ENCODE measurements around the gene TNFRSF8. TPM values are rescaled to one million over a fixed set of nuclear protein-coding genes. Genes with fewer than 3 reads are reported as not detected.

Gene TNFRSF8
- total RNA-seq, 2 experiments from 2014 or later: 0.14 TPM; not detected in 1

DNA sequence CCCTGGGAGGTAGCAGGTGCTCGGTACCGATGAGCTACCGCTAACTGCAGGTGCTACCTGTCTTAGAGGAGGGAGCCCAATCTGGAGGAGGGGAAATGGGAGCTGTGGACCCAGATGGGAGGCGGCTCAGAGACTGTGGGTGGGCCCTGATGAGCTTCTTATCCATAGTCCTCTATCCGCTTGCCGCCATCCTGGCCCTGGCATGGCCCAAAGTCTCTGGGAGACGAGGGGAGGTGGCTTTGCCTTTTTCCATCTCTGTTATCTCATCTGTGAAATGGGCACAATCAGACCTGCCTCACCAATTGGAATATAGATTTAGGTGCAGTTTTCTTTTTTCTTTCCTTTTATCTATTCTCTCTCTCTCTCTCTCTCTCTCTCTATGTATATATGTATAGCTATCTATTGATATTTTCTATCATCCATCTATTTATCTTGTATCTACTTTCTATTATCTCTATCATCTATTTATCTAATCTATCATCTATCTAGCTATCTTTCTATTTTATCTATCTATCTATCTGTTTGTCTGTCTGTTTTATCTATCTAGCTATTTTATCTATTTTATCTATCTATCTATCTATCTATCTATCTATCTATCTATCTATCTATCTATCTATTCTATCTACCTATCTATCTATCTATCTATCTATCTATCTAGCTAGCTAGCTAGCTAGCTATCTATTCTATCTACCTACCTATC, 120.1 kb downstream of the TNFRSF8 start:
- Histone ChIP-seq H3K36me3 (ENCODE audit: insufficient read depth, low read length) (peaks cover 56% of the 10 kb centered on the region), H3K27ac (ENCODE audit: low read depth in 1 of 2, low read length in 2 of 2) (no peak overlapping the region), H3K4me1 (ENCODE audit: insufficient read depth, low read length) (peaks cover 94% of the 10 kb centered on the region), H3K27me3 (ENCODE audit: control insufficient read depth in 1 of 2, insufficient read depth in 2 of 2, low read length in 2 of 2) (no peaks in the 10 kb centered on the region), H3K9me3 (ENCODE audit: control insufficient read depth in 1 of 2, insufficient read depth in 1 of 2, low read length in 2 of 2) (no peaks in the 10 kb centered on the region), H3K4me3 (ENCODE audit: low read length) (no peak overlapping the region)
- no peak for DNase-seq
- peak overlapping the region; percentile 13 for H3K4me3 Mint-ChIP-seq
- H3K9me3 Mint-ChIP-seq: no peaks in the 10 kb centered on the region
- TF ChIP-seq, protein P1, sequence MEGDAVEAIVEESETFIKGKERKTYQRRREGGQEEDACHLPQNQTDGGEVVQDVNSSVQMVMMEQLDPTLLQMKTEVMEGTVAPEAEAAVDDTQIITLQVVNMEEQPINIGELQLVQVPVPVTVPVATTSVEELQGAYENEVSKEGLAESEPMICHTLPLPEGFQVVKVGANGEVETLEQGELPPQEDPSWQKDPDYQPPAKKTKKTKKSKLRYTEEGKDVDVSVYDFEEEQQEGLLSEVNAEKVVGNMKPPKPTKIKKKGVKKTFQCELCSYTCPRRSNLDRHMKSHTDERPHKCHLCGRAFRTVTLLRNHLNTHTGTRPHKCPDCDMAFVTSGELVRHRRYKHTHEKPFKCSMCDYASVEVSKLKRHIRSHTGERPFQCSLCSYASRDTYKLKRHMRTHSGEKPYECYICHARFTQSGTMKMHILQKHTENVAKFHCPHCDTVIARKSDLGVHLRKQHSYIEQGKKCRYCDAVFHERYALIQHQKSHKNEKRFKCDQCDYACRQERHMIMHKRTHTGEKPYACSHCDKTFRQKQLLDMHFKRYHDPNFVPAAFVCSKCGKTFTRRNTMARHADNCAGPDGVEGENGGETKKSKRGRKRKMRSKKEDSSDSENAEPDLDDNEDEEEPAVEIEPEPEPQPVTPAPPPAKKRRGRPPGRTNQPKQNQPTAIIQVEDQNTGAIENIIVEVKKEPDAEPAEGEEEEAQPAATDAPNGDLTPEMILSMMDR (IDR thresholded peaks at IDR 0.05): no peak
- intact Hi-C loops (cut with DNase I, micrococcal nuclease): loop anchor here in 1 of 2 experiments (2.0 kb wide), 1 partner anchor 24 kb away; no protein-coding TSS in a partner anchor
- peaks cover 25% of the 10 kb centered on the region for H3K36me3 Mint-ChIP-seq (ENCODE audit: low read depth)
- ChIA-PET CTCF (interaction anchor here (1.0 to 3.3 kb wide), 3 partner anchors 26 to 58 kb away, joined by 3 to 25 read pairs (median 5); no protein-coding TSS in a partner anchor), POLR2A (interaction anchor here (1.1 to 2.0 kb wide), 4 partner anchors 21 to 58 kb away, joined by 4 to 9 read pairs (median 6); no protein-coding TSS in a partner anchor)
- no peaks in the 10 kb centered on the region for H3K27me3 Mint-ChIP-seq
- ATAC-seq (ENCODE audit: poor library complexity): no peak
- peaks cover 56% of the 10 kb centered on the region for H3K4me1 Mint-ChIP-seq (ENCODE audit: low read depth)
- H3K27ac Mint-ChIP-seq: peak overlapping the region; percentile 96

DNA sequence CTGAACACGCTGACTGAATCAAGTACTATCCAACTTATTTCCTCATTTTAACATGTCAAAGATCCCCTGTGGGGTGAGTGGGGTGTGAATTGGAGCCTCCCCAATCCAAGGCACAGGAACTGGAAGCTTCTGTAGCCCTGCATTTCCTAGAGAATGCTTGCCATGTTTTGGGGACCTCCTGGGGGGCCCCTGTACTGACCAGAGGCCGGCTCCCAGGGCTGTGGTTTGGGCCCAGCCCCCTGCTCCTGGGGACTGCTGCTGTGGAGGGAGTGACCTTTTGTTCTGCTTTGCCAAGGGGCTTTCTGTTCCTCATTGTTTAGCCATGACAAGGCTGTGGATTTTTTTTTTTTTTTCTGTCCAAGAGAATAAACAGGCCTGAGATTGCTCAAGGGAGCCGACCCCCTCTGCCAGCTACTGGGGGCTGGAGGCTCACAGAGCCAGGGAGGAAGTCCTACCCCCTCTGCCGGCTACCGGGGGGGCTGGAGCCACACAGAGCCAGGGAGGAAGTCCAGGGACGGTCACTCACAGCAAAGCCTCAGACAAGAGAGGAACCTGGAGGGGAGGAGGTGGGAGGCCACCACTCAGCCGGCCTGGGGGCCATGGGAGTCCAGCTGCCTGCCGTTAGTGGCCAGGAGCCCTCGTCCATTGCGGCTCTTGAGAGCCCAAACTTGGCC, 121.0 kb downstream of the TNFRSF8 start:
- Mint-ChIP-seq H3K27ac (peak overlapping the region; percentile 96), H3K4me3 (no peak overlapping the region), H3K36me3 (ENCODE audit: low read depth) (peaks cover 31% of the 10 kb centered on the region), H3K9me3 (no peaks in the 10 kb centered on the region), H3K4me1 (ENCODE audit: low read depth) (peaks cover 50% of the 10 kb centered on the region), H3K27me3 (no peaks in the 10 kb centered on the region)
- Histone ChIP-seq H3K27me3 (ENCODE audit: control insufficient read depth in 1 of 2, insufficient read depth in 2 of 2, low read length in 2 of 2) (no peaks in the 10 kb centered on the region), H3K27ac (ENCODE audit: low read depth in 1 of 2, low read length in 2 of 2) (peak overlapping the region; percentile 1 to 52), H3K4me1 (ENCODE audit: insufficient read depth, low read length) (peaks cover 94% of the 10 kb centered on the region), H3K4me3 (ENCODE audit: low read length) (no peak overlapping the region), H3K36me3 (ENCODE audit: insufficient read depth, low read length) (peaks cover 65% of the 10 kb centered on the region), H3K9me3 (ENCODE audit: control insufficient read depth in 1 of 2, insufficient read depth in 1 of 2, low read length in 2 of 2) (no peaks in the 10 kb centered on the region)
- DNase-seq (peak in 2 of 14 experiments; percentile 59 to 68), ATAC-seq (ENCODE audit: poor library complexity) (no peak)
- CTCF ChIA-PET: interaction anchor here (3.3 kb wide), 1 partner anchor 59 kb away, joined by 25 read pairs; no protein-coding TSS in a partner anchor
- TF ChIP-seq, protein P1 (IDR thresholded peaks at IDR 0.05): no peak
- intact Hi-C loops (cut with DNase I, micrococcal nuclease): no loop called here
- POLR2A ChIA-PET: interaction anchor here (1.1 to 1.9 kb wide), 3 partner anchors 22 to 59 kb away, joined by 4 to 8 read pairs (median 6); no protein-coding TSS in a partner anchor

- H3K27ac Mint-ChIP-seq: peak overlapping the region; percentile 55
- no peaks in the 10 kb centered on the region for H3K27me3 ChIP-seq (ENCODE audit: control insufficient read depth in 1 of 2, insufficient read depth in 2 of 2, low read length in 2 of 2)
- TF ChIP-seq, protein P1 (IDR thresholded peaks at IDR 0.05): no peak
- H3K27ac ChIP-seq (ENCODE audit: low read depth in 1 of 2, low read length in 2 of 2): peak overlapping the region in 1 of 2 donors; percentile 22
- peaks cover 40% of the 10 kb centered on the region for H3K4me1 Mint-ChIP-seq (ENCODE audit: low read depth)
- H3K36me3 Mint-ChIP-seq (ENCODE audit: low read depth): peaks cover 32% of the 10 kb centered on the region
- ChIA-PET POLR2A (interaction anchor here (0.8 to 1.9 kb wide), 3 partner anchors 22 to 61 kb away, joined by 3 to 6 read pairs (median 3); no protein-coding TSS in a partner anchor), CTCF (no interaction called here)
- peaks cover 89% of the 10 kb centered on the region for H3K4me1 ChIP-seq (ENCODE audit: insufficient read depth, low read length)
- H3K4me3 ChIP-seq (ENCODE audit: low read length): no peak overlapping the region
- intact Hi-C loops (cut with DNase I, micrococcal nuclease): no loop called here
- ATAC-seq (ENCODE audit: poor library complexity): no peak
- no peaks in the 10 kb centered on the region for H3K9me3 Mint-ChIP-seq
- H3K4me3 Mint-ChIP-seq: no peak overlapping the region
- H3K9me3 ChIP-seq (ENCODE audit: control insufficient read depth in 1 of 2, insufficient read depth in 1 of 2, low read length in 2 of 2): no peaks in the 10 kb centered on the region
- peaks cover 65% of the 10 kb centered on the region for H3K36me3 ChIP-seq (ENCODE audit: insufficient read depth, low read length)
- no peak for DNase-seq
- H3K27me3 Mint-ChIP-seq: no peaks in the 10 kb centered on the region
Measured at GRCh38 chr1:12185036-12185917, 122.2 kb downstream of the TNFRSF8 start.

Data from CD4-positive, alpha-beta T cell (primary cell).